ENCODE results near the gene CLK4.
"Not testable (repeated sequence)": the region's sequence is repeated elsewhere in the genome, so short reads cannot be mapped to it uniquely, and the experiment has no call there.

The CLK4 gene

DNA sequence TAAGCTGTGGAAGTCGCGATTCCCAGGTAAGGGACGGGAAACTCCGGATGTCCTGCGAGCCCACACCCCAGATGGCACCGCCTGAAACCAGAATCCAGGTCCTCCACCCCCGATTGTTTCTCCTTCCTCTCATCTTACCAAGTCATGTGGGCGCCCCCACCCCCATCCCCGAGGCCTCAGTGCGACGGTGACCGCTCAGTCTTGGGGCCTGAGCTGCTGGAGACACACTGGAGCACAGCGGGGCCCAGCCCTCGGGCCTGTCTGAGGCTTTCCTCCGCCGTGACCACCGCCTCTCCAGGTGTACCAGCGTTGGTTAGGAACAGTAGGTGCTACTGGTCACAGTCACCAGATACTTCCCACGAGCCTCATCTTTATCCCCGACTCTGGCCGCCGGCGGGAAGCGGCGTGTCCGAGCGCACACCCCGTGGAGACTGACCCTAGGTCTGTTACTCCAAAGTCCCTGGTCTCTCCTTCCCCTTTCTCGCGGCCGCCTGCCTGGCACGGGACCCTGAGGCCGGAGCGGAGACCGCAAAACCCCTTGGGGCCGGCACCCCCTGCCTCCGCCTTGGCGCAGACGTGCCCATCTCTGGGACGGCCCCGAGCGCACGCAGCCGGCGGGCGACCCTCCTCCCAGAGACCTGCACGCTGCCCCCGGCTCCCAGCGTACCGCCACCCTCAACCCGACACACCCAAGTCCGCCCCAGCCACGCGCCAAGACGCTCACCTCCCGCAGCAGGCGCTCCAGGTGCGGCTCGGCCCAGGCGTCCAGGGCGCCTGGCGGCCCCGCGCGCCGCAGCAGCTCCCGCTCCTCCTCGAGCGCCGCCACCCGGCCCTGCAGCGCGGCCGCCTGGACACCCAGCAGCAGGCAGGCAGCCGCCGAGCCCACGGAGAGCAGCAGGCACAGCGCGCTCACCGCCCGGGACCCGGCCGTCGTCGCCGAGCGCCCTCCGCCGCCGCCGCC lies 37.4 kb downstream of the CLK4 start:
- H3K36me3 Mint-ChIP-seq (ENCODE audit: low read depth) = peaks cover 20% of the 10 kb centered on the region
- TF ChIP-seq, protein P1, sequence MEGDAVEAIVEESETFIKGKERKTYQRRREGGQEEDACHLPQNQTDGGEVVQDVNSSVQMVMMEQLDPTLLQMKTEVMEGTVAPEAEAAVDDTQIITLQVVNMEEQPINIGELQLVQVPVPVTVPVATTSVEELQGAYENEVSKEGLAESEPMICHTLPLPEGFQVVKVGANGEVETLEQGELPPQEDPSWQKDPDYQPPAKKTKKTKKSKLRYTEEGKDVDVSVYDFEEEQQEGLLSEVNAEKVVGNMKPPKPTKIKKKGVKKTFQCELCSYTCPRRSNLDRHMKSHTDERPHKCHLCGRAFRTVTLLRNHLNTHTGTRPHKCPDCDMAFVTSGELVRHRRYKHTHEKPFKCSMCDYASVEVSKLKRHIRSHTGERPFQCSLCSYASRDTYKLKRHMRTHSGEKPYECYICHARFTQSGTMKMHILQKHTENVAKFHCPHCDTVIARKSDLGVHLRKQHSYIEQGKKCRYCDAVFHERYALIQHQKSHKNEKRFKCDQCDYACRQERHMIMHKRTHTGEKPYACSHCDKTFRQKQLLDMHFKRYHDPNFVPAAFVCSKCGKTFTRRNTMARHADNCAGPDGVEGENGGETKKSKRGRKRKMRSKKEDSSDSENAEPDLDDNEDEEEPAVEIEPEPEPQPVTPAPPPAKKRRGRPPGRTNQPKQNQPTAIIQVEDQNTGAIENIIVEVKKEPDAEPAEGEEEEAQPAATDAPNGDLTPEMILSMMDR (IDR thresholded peaks at IDR 0.05) = no peak
- peak; percentile 72 for DNase-seq

GRCh38 chr5:178588769-178589168 lies 38.1 kb downstream of the CLK4 start:
- TF ChIP-seq, protein P1 (IDR thresholded peaks at IDR 0.05) = no peak
- peaks cover 48% of the 10 kb centered on the region for H3K4me1 Mint-ChIP-seq
- H3K9me3 Mint-ChIP-seq = peaks cover 6% of the 10 kb centered on the region
- H3K36me3 Mint-ChIP-seq (ENCODE audit: low read depth) = peaks cover 13% of the 10 kb centered on the region
- H3K27ac Mint-ChIP-seq = no peak overlapping the region
- peak overlapping the region; percentile 79 for H3K4me3 Mint-ChIP-seq
- peak; percentile 18 for DNase-seq
- H3K27me3 Mint-ChIP-seq (ENCODE audit: low read depth, poor library complexity) = peaks cover 55% of the 10 kb centered on the region

More for the DNA sequence above, 37.4 kb downstream of the CLK4 start:
- Mint-ChIP-seq H3K4me3 (peak overlapping the region; percentile 79), H3K4me1 (peaks cover 47% of the 10 kb centered on the region), H3K27ac (no peak overlapping the region), H3K27me3 (ENCODE audit: low read depth, poor library complexity) (peaks cover 56% of the 10 kb centered on the region), H3K9me3 (peaks cover 13% of the 10 kb centered on the region)

DNA sequence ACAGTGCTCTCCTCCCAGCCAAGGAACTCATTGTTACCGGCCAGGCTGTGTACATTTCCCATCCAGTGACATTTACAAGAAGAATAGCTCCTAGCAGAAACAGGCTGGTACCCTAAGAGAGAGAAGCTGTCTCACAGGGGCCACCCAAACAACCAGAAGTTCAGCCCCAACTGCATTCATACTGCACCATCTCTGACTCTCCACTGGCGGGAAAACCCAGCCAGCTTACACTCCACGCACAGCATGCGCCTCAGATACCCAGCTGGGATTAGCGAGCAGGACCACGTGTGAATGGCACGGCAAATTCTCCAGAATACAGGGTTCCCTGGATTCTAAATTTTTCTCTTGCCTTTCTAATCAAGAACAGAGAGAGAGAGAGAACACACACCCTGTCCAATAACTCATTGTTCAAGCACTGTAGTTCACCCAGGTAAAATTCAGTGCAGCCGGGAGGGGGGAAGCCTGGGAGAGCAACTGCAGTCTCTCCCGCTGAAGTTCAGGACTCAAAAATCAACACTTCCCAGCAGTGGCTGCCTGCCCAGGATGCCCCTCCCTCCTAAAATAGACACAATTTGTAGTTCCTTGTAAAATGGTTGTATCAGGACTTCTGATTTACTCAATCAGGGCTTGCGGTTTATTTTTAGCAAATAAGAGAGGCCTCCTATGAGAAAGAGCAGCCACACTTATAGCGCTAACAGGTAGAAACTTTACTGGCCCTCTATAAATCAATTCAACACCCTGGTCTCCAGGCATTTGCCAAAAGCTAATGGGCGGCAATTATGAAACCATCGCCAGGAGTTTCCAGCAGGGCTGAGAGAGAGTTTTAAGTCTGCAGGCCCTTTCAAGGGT lies 38.9 kb downstream of the CLK4 start:
- H3K4me3 Mint-ChIP-seq = peak overlapping the region; percentile 79
- H3K27ac Mint-ChIP-seq = no peak overlapping the region
- DNase-seq = no peak
- peaks cover 8% of the 10 kb centered on the region for H3K36me3 Mint-ChIP-seq (ENCODE audit: low read depth)
- H3K9me3 Mint-ChIP-seq = peaks cover 1% of the 10 kb centered on the region
- peaks cover 56% of the 10 kb centered on the region for H3K27me3 Mint-ChIP-seq (ENCODE audit: low read depth, poor library complexity)
- H3K4me1 Mint-ChIP-seq = peaks cover 55% of the 10 kb centered on the region
- TF ChIP-seq, protein P1 (IDR thresholded peaks at IDR 0.05) = no peak

DNA sequence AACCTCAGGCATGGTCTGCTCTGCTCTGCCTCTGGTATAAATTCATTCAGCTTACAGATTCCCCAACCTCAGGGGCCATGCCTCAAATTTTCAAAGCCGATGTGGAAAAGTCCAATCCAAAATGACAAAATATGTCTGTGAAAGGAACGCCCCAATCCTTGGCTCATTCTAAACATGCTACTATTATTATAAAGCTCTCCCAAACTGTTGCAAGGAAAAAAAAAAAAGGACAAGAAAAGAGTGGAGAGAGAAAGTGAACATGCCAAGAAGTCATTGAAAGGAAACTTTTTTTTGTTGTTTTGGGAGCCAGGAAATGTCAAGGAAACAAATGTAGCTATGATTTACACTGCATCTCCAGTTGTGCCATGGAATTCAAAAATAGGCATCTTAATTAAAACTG lies 40.5 kb downstream of the CLK4 start:
- peaks cover 63% of the 10 kb centered on the region for H3K4me1 Mint-ChIP-seq
- DNase-seq = no peak
- no peak overlapping the region for H3K27ac Mint-ChIP-seq
- H3K9me3 Mint-ChIP-seq = no peaks in the 10 kb centered on the region
- no peak overlapping the region for H3K4me3 Mint-ChIP-seq
- TF ChIP-seq, protein P1 (IDR thresholded peaks at IDR 0.05) = no peak
- H3K27me3 Mint-ChIP-seq (ENCODE audit: low read depth, poor library complexity) = peaks cover 51% of the 10 kb centered on the region
- peaks cover 7% of the 10 kb centered on the region for H3K36me3 Mint-ChIP-seq (ENCODE audit: low read depth)

DNA sequence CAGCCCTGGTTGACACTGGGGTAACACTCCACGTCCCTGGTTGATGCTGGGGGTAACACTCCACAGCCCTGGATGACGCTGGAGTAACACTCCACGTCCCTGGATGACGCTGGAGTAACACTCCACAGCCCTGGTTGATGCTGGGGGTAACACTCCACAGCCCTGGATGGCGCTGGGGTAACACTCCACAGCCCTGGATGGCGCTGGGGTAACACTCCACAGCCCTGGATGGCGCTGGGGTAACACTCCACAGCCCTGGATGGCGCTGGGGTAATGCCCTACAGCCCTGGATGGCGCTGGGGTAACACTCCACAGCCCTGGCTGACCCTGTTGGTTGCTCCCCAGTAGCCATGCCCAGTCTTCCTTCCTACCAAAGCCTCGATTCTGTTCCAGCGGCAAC lies 41.4 kb downstream of the CLK4 start:
- peaks cover 53% of the 10 kb centered on the region for H3K4me1 Mint-ChIP-seq
- H3K27ac Mint-ChIP-seq; H3K36me3 Mint-ChIP-seq (ENCODE audit: low read depth); H3K9me3 Mint-ChIP-seq; H3K4me3 Mint-ChIP-seq; DNase-seq: not testable (repeated sequence)
- H3K27me3 Mint-ChIP-seq (ENCODE audit: low read depth, poor library complexity) = peaks cover 45% of the 10 kb centered on the region

GRCh38 chr5:178583279-178583678 lies 43.6 kb downstream of the CLK4 start:
- Mint-ChIP-seq H3K27me3 (ENCODE audit: low read depth, poor library complexity) (peaks cover 48% of the 10 kb centered on the region), H3K36me3 (ENCODE audit: low read depth) (peaks cover 7% of the 10 kb centered on the region), H3K9me3 (no peaks in the 10 kb centered on the region), H3K4me3 (no peak overlapping the region), H3K27ac (peak overlapping the region; percentile 46), H3K4me1 (peaks cover 44% of the 10 kb centered on the region)
- TF ChIP-seq, protein P1 (IDR thresholded peaks at IDR 0.05) = no peak
- DNase-seq = no peak

Data from nephron progenitor cell (in vitro differentiated cells).